Stimulated activated CD4-positive, alpha-beta T cell treated with anti-CD3 and anti-CD28 coated beads, Interleukin-15, amount 100 ng/mL, for 24 hours (primary cell): ENCODE measurements around the gene ZNF341.

ENCODE experiments used
- DNase-seq: peaks from one replicate; pipeline ENCODE4 v3.0.0-alpha.2; 2020

The ZNF341 gene

GRCh38 chr20:33827634-33828325, 96.0 kb downstream of the ZNF341 start:
- no peak for DNase-seq

- no peak for DNase-seq
Observed at GRCh38 chr20:33828326-33828844, 96.6 kb downstream of the ZNF341 start.

- no peak for DNase-seq
Observed at GRCh38 chr20:33828967-33829560, 97.3 kb downstream of the ZNF341 start.

DNA sequence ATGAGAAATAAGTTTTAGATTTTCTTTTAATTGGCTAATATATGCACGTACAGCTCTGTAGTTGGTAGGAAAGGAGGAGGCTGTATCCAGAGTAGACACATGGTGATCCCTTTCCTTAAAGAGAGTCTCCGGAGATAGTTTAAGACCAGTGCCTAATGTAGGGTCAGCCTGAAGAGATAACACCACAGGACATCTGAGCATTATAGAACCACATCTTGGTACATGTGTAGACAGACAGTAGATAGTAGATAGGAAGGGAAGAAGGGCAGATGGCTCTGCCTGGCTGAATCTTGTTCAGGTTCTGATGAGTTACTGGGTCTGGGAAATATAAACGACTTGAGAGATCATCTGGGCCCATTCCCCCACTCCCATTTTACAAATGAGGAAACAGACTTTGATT, 97.8 kb downstream of the ZNF341 start:
- no peak for DNase-seq

DNA sequence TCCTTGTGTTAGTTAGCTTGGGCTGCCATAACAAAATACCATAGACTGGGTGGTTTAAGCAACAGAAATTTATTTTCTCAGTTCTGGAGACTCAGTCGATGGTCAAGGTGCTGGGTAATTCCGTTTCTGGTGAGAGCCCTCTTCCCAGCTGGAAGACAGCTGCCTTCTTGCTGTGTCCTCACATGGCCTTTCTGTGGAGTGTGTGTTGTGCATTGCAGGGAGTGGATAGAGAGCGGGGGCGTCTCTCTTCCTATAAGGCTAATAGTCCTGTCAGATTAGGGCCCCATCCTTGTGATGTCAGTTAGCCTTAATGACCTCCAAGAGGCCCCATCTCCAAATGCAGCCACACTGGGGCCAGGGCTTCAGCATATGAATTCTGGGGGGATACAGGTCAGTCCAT, 98.6 kb downstream of the ZNF341 start:
- no peak for DNase-seq

DNA sequence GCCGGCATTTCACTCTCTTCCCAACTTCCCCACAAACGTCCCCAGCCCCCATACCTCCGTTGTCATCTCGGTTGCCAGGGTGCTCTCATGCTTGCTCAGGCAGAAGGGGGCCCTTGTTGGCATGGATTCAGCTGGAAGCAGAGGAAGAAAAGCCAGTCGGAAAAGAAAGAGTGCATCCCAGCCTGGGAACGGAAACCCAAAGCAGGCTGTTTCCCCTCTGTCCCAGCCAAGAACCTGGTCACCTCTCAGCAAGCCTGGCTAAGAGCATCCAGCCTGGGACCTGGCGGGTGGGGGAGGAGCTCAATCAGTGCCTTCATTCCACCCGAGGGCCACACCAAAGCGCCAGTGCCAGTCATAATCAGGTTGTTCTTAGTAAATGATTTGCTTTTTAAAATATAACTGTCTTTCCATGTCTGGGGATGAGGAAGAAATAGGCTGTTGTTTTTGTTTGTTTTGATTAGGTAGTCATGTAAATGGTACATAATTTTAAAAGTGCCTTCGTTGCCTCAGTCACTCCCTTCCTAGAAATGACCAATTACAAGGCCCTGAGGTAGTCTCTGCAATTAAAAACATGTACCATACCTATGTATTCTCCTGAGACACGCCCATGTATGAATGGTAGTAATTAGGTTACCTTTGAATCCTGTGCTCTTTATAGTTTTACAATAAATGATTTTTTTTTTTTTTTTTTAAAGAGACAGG, 100.5 kb downstream of the ZNF341 start:
- DNase-seq, result no peak

DNA sequence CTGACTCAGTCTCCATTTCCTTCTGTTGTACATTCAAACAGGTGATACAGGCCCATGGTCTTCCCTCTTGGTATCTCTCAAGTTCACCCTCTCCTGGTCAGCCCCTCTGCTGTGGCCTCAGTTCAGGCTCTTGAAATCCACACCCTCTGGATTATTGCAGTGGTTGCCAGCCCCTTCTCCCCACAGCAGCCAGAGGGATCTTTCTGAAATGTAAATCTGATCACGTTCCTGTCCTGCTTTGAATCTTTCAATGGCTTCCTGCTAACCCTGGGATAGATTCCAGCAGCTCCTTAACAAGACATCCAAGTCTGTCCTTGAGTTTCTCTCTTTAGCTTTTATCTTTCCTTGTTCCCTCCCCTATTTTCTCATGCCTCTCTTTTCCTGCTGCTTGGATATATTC, 101.5 kb downstream of the ZNF341 start:
- no peak for DNase-seq

DNA sequence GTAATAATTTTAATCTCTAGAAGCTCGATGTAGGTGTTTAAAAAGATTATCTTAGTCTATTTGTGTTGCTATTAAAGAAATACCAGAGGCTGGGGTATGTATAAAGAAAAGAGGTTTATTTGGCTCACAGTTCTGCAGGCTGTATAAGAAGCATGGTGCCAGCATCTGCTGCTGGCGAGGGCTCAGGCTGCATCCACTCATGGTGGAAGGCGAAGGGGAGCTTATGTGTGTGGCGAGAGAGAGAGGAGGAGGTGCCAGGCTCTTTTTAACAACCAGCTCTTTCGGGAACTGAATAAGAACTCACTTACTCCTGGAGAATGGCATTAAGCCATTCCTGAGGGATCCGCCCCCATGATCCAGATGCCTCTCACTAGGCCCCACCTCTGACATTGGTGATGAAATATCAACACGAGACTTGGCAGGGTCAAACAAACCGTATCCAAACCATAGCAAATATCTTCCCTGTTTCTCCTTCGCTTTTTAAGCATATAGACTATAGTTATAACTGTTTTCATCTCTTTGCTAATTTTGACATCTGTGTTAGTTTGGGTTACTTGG, 103.9 kb downstream of the ZNF341 start:
- DNase-seq, result no peak

GRCh38 chr20:33836277-33836676, 104.5 kb downstream of the ZNF341 start:
- DNase-seq, result no peak

DNA sequence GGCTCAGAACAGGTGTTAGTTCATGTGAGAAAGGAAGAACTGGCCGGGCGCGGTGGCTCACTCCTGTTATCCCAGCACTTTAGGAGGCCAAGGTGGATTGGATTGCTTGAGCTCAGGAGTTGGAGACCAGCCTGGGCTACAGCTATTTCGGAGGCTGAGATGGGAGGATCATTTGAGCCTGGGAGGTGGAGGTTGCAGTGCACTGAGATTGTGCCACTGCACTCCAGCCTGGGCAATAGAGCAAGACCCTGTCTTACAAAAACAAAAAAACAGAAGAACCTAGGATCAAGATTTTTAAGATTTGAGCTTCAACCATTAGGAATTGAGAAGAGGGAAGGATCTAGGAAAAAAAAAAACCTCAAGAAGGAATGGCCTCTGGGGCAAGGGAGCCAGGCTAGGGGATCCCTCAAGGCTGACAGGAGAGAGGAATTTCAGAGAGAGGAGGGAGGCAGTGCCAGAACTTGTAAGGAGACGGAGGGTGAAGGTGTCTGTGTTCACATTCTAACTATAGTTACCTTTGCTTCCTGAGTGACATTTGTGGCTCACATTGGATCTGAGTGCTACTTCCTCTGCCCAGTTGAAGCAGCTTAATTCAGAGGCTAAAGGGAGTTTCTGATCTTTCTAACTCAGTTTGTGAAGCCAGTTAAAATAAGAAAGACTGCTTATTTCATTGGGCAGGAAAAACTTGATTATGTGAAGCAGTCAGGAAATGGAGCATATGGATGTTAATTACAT, 105.5 kb downstream of the ZNF341 start:
- no peak for DNase-seq

DNA sequence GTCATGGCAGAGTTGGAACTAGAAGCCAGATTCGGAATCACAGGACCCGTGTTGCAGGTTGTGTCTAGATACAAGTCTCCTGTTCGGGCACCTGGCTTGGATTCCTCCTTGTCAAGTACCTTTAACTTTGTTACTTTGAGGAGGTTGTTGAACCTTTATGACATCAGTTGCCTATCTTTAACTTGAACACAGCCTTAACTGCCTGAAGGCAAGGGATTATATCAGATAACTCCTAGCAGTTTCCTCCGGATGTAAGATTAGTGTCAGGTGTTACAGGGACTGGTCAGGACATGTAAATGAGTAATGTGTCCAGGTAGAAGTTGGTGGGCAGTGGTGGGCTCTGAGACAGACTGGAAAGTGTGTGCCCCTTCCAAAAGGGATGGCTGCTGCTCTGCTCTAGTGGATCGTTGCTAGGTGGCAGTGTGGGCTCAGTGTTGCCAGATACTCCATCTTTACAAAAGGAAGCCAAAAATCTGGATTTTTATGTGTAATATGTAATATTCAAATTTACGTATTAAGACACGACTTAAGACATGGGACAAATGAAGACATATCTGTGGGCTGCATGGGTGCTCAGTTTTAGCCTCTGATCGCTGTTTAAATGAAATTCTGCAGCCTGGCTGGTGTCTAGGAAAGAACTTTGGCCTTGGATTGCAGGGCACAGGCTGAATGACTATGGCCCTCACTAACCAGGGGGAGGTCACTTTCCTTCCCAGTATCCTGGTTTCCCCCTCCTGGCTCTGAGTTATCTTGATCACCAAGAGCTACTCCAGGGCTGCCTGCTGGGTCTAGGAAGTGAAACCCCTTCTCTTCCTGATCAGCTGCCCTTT, 106.5 kb downstream of the ZNF341 start:
- DNase-seq, result no peak

DNA sequence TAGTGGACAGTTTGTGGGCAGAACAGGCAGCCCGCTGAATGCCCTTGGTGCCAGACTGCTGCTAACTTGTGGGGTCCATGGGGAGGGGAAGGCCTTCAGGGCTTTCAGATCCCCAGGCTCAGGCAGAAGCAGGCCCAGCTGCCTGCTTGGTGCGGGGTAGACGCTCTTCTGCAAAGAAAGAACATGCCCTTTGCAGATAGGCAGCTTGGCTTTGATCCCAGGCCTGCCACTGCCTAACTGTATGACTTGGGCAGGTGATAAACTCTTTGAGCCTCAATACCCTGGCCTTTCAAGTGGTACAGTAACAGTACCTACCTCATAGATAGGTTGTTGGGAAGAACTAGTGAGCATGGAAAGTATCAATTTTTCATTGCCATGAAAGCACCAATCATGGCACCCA, 107.8 kb downstream of the ZNF341 start:
- no peak for DNase-seq

- no peak for DNase-seq
Observed at GRCh38 chr20:33840160-33840559, 108.4 kb downstream of the ZNF341 start.

GRCh38 chr20:33840759-33841435, 109.1 kb downstream of the ZNF341 start:
- no peak for DNase-seq

DNA sequence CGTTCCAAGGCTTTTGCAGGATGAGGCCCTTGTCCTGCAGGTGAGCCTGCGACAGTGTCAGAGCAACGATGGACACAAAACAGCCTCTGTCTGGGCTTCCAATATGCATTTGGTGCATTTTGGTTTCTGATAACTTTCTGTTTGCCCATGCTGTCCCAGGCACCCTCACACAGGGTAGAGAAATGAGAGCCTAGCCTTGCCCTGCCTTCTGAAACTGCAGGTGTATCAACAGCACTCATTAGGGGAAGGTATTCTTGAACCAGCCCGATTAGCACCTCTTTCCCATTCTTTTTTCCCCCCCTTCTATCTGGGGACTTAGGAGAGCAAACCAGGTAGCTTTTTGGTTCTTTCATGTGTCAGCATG, 109.6 kb downstream of the ZNF341 start:
- DNase-seq, result no peak
